Glomerular visceral epithelial cell (primary cell): ENCODE measurements around the gene CHST1.

Experiments used
- DNase-seq: peaks from one replicate; pipeline ENCODE4 v3.0.0-alpha.2; 2016; ENCODE audit errors: extremely low spot score

Gene CHST1

DNA sequence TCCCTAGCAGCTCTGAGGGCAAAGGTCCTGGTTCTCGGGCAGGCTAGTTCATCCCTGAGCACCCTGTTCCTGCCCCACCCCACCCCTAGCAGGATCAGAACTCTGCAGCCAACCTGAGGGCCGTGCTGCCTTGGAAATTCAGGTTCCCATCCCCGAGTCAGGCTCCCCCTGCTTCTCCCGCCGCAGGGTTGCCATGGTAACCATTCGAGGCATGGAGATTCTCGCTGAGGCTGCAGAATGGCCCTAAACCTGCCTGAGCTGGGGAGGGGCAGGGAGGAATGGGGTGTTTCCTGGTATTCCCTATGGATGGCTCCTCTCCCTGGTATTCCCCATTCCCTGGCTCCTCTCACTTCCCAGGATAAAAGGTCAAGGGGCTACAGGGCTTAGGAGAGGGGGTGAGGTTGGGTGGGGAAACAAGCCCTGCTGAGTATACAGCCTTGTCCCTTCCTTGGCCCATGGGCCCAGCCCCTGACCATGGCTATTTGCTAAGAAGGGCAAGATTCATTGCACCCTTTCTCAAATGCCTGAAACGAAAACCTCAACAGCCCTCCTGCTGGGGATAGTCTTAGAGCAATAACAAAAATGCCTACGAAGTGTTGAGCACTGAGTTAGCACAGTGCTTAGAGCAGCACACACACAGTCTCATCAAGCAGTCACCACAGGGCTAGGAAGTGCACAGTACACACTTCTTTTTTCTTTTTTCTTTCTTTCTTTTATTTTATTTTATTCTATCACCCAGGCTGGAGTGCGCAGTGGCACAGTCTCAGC, 58.7 kb downstream of the CHST1 start:
- no peak for DNase-seq

DNA sequence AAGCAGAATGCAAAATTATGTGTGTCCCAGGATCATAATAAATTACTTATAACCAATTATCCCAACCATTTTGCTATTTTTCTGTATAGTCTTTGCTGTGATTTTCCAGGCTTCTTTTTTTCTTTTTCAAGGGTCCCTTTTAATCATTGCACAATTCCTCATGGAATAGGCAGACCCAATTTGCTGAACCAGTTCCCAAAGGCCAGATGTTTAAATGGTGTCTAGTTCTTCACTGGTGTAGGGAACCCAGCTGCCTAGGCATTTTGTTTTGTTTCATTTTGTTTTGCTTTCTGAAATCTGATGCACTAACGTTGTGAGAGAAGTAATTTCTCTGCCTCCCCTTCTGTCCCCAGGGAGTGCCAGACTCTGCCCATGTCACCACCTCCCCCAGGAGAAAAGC, 60.4 kb downstream of the CHST1 start:
- no peak for DNase-seq

DNA sequence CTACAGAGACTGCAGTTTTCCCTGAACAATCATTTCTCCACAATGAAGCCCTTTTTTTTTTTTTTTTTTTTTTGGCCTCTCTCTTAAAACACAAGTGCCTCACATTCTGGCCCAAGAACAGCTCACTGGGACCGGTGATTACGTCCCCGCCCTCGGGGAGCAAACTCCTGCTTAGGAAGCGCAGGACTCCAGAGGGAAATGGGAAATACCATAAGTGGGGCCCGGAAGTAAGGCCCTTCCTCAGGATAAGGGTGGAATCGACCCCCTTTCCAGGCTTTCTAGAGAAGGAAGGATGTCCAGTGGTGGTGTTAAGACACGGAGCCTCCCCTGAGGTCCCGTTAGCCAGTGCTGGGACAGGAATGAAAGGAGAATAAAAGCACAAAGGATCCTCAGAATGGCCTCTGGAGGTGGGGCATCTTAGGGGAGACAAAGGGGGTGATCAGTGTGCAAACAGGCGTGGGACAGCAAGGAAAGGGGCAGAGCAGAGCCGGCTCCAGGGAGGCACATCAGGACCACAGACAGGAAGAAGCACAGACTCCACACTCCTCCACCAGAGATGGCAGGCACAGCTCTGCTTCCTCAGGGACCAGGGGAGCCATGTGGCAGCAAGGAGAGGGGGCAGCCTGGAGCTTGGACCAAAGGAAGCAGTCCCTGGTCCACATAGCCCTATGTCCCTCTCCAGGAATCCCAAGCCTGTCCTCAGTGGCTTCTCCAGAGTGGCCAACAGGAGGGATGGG, 61.3 kb downstream of the CHST1 start:
- no peak for DNase-seq

DNA sequence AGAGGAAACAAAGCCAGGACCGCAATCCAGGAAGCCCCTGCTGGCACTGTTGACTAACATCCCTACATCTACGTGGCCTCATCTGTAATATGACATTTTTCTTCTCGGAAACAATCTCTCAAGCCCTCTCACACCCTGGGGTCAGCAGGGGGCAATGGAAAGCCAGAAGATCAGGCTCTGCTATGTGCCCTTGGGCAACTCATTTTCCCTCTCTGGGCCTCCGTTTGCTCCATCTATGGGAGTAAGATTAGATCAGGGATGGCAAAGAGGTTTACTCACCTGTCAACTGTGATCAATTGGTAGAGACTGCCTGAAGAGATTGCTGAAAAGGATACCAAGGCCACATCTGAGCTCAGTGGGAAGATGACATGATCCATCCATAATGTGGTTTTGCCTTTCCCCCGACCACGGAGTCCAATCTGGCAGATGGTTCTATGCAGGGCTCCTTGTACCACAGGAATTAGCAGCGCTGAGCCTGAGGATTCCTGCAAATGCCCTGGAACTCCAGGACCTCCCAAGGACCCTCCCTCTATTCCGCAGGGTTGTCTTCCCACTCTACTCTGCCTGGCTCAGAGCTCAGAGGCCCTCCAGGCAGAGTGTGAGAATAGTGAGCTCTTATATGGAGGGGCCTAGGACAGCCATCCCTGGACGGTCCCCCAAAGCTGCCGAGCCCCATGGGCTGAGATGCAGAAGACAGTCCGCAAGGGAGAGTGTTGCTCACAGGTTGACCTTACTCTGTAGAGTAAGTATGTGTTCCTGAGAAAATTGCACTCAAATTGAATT, 66.1 kb downstream of the CHST1 start:
- DNase-seq, result no peak
